Breast epithelium (tissue), 4 donors: Measurements from ENCODE around the gene PRPH. TPM values are rescaled to one million over a fixed set of nuclear protein-coding genes. Genes with fewer than 3 reads are reported as not detected.
A peak's percentile ranks its signal among the peaks of the same experiment; 100 is the strongest.

Experiments
- DNase-seq, 2 donors: peaks; one replicate each; pipeline ENCODE4 v3.0.0-alpha.2; 2019; ENCODE audit warnings: low spot score in 2 of 2
- H3K27ac ChIP-seq, 2 donors: fragments of 200-600 bp; sonication (generic) in 1 of 2; one replicate each; pipeline ENCODE4 v1.5.1; 2016 to 2019; ENCODE audit warnings: mild to moderate bottlenecking in 1 of 2
- H3K27me3 ChIP-seq, 2 donors: fragments of 200-600 bp; sonication (generic) in 1 of 2; one replicate each; pipeline versions ENCODE4 v1.5.1 to v1.6.0; 2017 to 2019; ENCODE audit warnings: control low read depth in 1 of 2, mild to moderate bottlenecking in 1 of 2
- H3K36me3 ChIP-seq: fragments of 200-600 bp; one replicate; pipeline ENCODE4 v1.5.1; 2019
- H3K4me1 ChIP-seq, 2 donors: fragments of 200-600 bp; sonication (generic); one replicate each; pipeline ENCODE4 v1.5.1; 2016 to 2019; ENCODE audit warnings: control low read depth in 1 of 2
- H3K4me3 ChIP-seq, 3 donors: fragments of 200-600 bp; sonication (generic); 1 replicate in 2 of 3; 2 replicates in 1 of 3; pipeline ENCODE4 v1.5.1; 2016 to 2019; ENCODE audit warnings: mild to moderate bottlenecking in 3 of 3, moderate library complexity in 2 of 3
- H3K9me3 ChIP-seq, 2 donors: fragments of 200-600 bp; sonication (generic) in 1 of 2; one replicate each; pipeline ENCODE4 v1.5.1; 2016 to 2019; ENCODE audit warnings: control low read depth in 1 of 2
- POLR2A ChIP-seq: fragments of 450-650 bp; IDR thresholded peaks from one replicate; pipeline ENCODE4 v1.6.1; 2016; ENCODE audit warnings: antibody characterized with exemption, mild to moderate bottlenecking, moderate library complexity
- POLR2AphosphoS5 ChIP-seq, 3 donors: sonication (generic); formaldehyde crosslinking; IDR thresholded peaks; one replicate each; pipeline ENCODE4 v1.6.1; 2017; ENCODE audit warnings: antibody characterized with exemption in 3 of 3
- intact Hi-C: fragments of 100-400 bp; cut with DNase I; formaldehyde crosslinking; loops from one replicate; pipeline ENCODE4 v1.15.1; 2023; ENCODE audit warnings: low total_unique reads
- total RNA-seq, 3 donors: library from RNA; depleted of rRNA; stranded (reverse); fragments of >200 nt; gene quantifications; one replicate each; pipeline ENCODE4 v1.1.0, GENCODE V29; 2016
- TF ChIP-seq, protein P1 (sequence below), 3 donors: fragments of 450-650 bp; IDR thresholded peaks; one replicate each; pipeline ENCODE4 v1.5.1; 2016 to 2017; ENCODE audit warnings: antibody characterized with exemption in 3 of 3, mild to moderate bottlenecking in 3 of 3, moderate library complexity in 3 of 3

PRPH gene
- total RNA-seq, 3 donors from 2014 or later = 0.96 to 2.0 TPM; not detected in 1

DNA sequence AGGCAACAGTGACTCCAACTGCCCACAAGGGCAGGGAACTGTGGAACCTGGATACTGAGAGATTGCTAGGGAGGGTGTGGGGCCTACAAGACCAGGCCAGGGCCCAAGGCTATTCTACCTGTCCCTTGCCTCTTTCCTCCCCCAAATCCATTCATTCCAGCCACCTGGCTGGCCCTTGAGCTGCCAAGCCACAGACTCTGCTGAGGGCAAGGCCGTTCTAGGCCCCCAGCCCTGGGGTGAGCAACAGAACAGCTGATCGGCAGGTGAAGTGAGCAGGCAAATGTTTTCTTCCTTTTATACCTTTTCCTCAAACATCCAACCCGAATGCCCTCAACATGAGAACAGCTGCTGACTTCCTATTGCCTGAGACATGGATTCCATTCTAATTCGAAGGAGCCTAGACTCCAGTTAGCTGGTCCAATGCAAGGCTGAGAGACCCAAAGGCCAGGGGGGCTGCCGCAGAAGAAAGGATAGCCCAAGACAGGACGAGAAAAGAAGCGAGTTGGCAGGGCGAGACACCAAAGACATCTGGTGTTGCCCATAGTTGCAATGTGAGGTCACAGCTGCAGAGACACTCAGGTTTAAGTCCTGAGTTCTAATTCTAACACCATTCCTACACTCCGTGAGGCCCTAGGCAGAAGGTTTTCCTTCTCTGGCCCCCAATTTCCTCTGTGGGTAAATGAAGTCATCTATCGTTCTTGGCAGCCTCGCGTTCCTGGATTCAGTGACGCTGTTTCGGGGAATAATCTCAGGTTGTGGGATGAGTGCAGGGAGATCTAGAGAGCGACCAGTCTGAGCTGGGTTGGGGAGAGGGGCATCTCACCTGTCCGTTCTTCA, 40.4 kb downstream of the PRPH start:
- DNase-seq = no peak
- H3K27me3 ChIP-seq = peaks cover 10 to 30% of the 10 kb centered on the region in 2 donors
- intact Hi-C loops = no loop called here

DNA sequence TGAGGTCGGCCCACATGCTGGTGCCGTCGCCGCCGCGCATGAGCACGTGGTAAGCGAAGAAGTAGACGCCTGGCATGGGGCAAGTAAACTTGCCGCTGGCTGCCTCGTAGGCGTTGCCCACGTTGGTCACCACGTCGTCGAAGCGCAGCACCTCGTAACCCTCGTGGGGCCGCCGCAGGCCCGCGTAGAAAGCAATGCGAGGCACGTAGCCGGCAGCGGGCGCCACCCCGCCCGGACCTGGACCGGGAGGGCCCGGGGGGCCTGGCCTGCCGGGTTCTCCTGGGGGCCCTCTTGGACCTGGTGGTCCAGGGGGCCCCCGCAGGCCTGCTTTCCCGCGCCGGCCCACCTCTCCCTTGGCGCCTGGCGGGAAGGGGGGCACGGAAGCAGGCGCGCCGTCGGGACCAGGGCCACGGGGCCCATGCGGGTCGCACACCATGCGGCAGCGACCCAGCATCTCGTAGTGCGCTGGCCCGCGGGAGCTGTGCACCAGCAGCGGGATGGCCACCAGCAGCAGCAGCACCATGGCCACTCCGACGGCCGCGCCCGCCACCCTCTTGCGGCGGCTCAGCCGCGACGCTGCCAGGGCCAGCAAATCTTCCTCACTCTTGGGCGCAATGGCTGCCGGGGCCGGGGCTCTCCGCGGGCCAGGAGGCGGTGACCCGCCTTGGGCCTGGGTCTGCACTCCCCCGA, 41.2 kb downstream of the PRPH start:
- no peak for DNase-seq
- intact Hi-C loops = no loop called here
- H3K9me3 ChIP-seq = no peaks in the 10 kb centered on the region
- no peaks in the 10 kb centered on the region for H3K4me1 ChIP-seq
- peak overlapping the region in 1 of 3 donors; percentile 61 for H3K4me3 ChIP-seq
- TF ChIP-seq POLR2A = no peak
- TF ChIP-seq, protein P1, sequence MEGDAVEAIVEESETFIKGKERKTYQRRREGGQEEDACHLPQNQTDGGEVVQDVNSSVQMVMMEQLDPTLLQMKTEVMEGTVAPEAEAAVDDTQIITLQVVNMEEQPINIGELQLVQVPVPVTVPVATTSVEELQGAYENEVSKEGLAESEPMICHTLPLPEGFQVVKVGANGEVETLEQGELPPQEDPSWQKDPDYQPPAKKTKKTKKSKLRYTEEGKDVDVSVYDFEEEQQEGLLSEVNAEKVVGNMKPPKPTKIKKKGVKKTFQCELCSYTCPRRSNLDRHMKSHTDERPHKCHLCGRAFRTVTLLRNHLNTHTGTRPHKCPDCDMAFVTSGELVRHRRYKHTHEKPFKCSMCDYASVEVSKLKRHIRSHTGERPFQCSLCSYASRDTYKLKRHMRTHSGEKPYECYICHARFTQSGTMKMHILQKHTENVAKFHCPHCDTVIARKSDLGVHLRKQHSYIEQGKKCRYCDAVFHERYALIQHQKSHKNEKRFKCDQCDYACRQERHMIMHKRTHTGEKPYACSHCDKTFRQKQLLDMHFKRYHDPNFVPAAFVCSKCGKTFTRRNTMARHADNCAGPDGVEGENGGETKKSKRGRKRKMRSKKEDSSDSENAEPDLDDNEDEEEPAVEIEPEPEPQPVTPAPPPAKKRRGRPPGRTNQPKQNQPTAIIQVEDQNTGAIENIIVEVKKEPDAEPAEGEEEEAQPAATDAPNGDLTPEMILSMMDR (IDR thresholded peaks at IDR 0.05) = no peak
- no peak for TF ChIP-seq POLR2AphosphoS5 (IDR thresholded peaks at IDR 0.05)
- H3K36me3 ChIP-seq = no peaks in the 10 kb centered on the region
- no peak overlapping the region for H3K27ac ChIP-seq
- peaks cover 10 to 30% of the 10 kb centered on the region in 2 donors for H3K27me3 ChIP-seq

More for the DNA sequence above, 40.4 kb downstream of the PRPH start:
- H3K4me1 ChIP-seq = no peaks in the 10 kb centered on the region
- TF ChIP-seq POLR2A = no peak
- TF ChIP-seq, protein P1 (IDR thresholded peaks at IDR 0.05) = no peak
- no peaks in the 10 kb centered on the region for H3K36me3 ChIP-seq
- H3K9me3 ChIP-seq = no peaks in the 10 kb centered on the region
- no peak overlapping the region for H3K4me3 ChIP-seq
- H3K27ac ChIP-seq = no peak overlapping the region

DNA sequence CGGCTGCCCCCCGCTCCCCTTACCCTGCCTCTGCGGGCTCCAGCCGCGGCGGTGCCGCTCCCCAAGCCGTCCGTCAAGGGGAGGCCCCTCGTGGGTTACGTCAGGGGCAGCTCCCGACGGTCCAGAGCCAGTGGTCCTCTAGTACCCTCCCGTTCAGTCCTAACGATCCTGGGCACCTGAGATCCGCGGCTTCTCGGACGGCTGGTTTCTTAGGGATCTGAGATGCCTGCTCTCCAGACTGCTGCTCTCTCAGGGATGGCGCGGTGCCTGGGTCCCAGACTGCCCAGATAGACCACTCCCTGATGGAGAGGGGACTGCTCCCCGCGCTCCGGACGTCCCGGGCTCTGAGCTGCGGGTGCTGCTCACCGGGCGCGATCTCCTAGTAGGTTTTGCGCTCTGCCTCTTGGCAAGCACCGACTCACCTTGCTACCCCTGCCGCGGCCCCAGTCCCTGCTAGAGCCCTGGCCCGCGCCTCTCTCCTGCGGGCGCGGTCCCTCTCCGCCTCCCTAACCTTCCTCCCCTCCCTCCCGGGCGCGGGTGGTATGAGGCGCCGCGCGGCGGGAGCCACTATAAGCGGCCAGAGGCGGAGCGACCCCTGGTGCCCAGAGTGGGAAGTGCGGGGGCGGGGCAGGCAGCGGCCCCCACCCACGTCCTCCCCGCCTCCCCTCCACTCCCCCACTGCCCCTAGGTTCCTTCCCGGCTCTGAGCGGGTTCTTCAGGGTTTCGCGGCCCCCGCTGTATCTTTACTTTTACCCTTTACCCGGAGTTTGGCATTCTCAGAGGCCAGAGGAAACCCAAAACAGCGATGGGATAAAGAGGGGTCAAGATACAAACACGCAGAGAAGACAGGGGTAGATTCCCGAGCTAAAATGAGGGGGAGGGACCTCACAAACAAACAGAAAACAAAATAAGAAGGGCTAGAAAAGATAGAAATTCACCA, 42.0 kb downstream of the PRPH start, which contains the start of gene C1QL4:
Gene C1QL4, minus strand, starts transcription at position 544 of the 940 bp plus-strand sequence. CDS start 711 bp downstream, outside the sequence.
- TF ChIP-seq POLR2A (no peak), POLR2AphosphoS5 (IDR thresholded peaks at IDR 0.05) (no peak)
- TF ChIP-seq, protein P1 (IDR thresholded peaks at IDR 0.05) = peak; percentile 49 to 72 (median 55)
- Histone ChIP-seq H3K36me3 (no peaks in the 10 kb centered on the region), H3K4me1 (no peaks in the 10 kb centered on the region), H3K4me3 (peak within 1 kb of the TSS; percentile 21 to 61 (median 43)), H3K27me3 (peaks cover 10 to 30% of the 10 kb centered on the region in 2 donors), H3K9me3 (no peaks in the 10 kb centered on the region), H3K27ac (no peak within 1 kb of the TSS)
- DNase-seq = peak; percentile 69 to 80
- intact Hi-C loops = no loop called here

DNA sequence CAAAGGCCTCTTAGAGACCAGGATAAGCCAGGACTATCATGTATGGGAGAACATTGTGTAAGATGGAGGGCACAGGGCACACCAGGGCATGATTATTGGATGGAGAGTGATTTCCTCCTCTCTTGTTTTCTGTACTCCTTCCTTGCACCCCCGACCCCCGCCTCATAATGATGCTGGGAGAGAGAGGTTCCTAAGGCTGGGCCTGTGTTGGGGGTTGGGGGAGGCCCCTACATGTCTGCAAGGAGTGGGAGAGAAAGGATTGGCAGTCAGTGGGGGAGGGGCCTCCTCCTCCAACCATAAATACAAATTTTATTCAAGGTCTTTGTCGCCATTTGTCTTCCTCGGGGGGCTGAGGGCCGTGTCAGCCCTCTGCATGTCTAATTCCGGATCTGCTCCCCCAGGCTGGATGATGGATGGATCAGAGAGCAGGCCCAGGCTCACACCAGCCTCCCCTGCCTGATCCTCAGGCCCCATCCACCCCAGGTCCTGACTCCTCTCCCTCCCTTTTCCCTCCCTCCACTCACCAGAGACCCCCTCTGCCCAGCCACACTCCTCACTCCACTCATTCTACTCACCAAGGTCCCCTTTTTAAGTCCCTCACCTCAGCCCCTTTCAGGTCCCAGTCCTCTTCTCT, 44.0 kb downstream of the PRPH start:
- no peak overlapping the region for H3K4me3 ChIP-seq
- no peaks in the 10 kb centered on the region for H3K36me3 ChIP-seq
- TF ChIP-seq, protein P1 (IDR thresholded peaks at IDR 0.05) = no peak
- TF ChIP-seq POLR2A (no peak), POLR2AphosphoS5 (IDR thresholded peaks at IDR 0.05) (no peak)
- peaks cover 13 to 30% of the 10 kb centered on the region in 2 donors for H3K27me3 ChIP-seq
- intact Hi-C loops = no loop called here
- DNase-seq = no peak
- no peaks in the 10 kb centered on the region for H3K9me3 ChIP-seq
- no peaks in the 10 kb centered on the region for H3K4me1 ChIP-seq
- no peak overlapping the region for H3K27ac ChIP-seq
